ENCODE data around the gene RALGAPA1. TPM values are rescaled to one million over a fixed set of nuclear protein-coding genes. Genes with fewer than 3 reads are reported as not detected.
"Not testable (repeated sequence)": the region's sequence is repeated elsewhere in the genome, so short reads cannot be mapped to it uniquely, and the experiment has no call there.

The RALGAPA1 gene
- total and polyA plus RNA-seq, 2 experiments from 2014 or later: 7.5 to 22.2 TPM

GRCh38 chr14:35619461-35619860, 189.6 kb downstream of the RALGAPA1 start:
- 85 to 100% methylated on average over 1 of the region's 1 CpG for WGBS, 2 experiments (ENCODE audit: low coverage in 1 of 2, low lambda C conversion rate in 2 of 2, missing lambda C conversion rate in 2 of 2)
- H3K9me2 ChIP-seq (ENCODE audit: insufficient read depth); DNase-seq; H3F3A ChIP-seq (ENCODE audit: insufficient read depth); H2AFZ ChIP-seq; H3K4me3 ChIP-seq; H3K36me3 ChIP-seq (ENCODE audit: low read depth); in situ Hi-C loops (cut with MboI); H3K79me2 ChIP-seq (ENCODE audit: insufficient read depth); H3K9ac ChIP-seq; H3K27me3 ChIP-seq (replicated peaks; ENCODE audit: insufficient read depth); H3K27ac ChIP-seq; H3K9me3 ChIP-seq (ENCODE audit: low read depth); H3K4me2 ChIP-seq (ENCODE audit: unreplicated experiment); H4K20me1 ChIP-seq (ENCODE audit: insufficient read depth); H3K4me1 ChIP-seq (ENCODE audit: insufficient read depth): not testable (repeated sequence)

GRCh38 chr14:35617500-35617899, 191.6 kb downstream of the RALGAPA1 start:
- TF ChIP-seq EZH2phosphoT487 (IDR thresholded peaks at IDR 0.05; ENCODE audit: insufficient read depth, low read depth) (no peak), EZH2 (IDR thresholded peaks at IDR 0.05; ENCODE audit: insufficient read depth, poor library complexity, severe bottlenecking) (no peak)
- Histone ChIP-seq H3K79me2 (ENCODE audit: insufficient read depth) (no peaks in the 10 kb centered on the region), H3K9me2 (ENCODE audit: insufficient read depth) (no peaks in the 10 kb centered on the region), H3K4me2 (ENCODE audit: unreplicated experiment) (no peak overlapping the region), H4K20me1 (ENCODE audit: insufficient read depth) (no peaks in the 10 kb centered on the region), H3K27ac (no peak overlapping the region), H3K4me1 (ENCODE audit: insufficient read depth) (no peaks in the 10 kb centered on the region), H3K4me3 (no peak overlapping the region), H3K36me3 (ENCODE audit: low read depth) (no peaks in the 10 kb centered on the region), H3K27me3 (replicated peaks; ENCODE audit: insufficient read depth) (no peaks in the 10 kb centered on the region), H3K9ac (no peak overlapping the region), H3K9me3 (ENCODE audit: low read depth) (no peaks in the 10 kb centered on the region), H2AFZ (no peak overlapping the region), H3F3A (ENCODE audit: insufficient read depth) (no peaks in the 10 kb centered on the region)
- 97 to 98% methylated on average over 3 of the region's 3 CpGs for WGBS, 2 experiments (ENCODE audit: low coverage in 1 of 2, low lambda C conversion rate in 2 of 2, missing lambda C conversion rate in 2 of 2)
- no peak for DNase-seq
- in situ Hi-C loops (cut with MboI): no loop called here

GRCh38 chr14:35607380-35607779, 201.7 kb downstream of the RALGAPA1 start:
- Histone ChIP-seq H3K9ac (no peak overlapping the region), H3K4me2 (ENCODE audit: unreplicated experiment) (no peak overlapping the region), H2AFZ (no peak overlapping the region), H3K4me3 (no peak overlapping the region), H3K27ac (no peak overlapping the region), H3K27me3 (replicated peaks; ENCODE audit: insufficient read depth) (no peaks in the 10 kb centered on the region), H3K79me2 (ENCODE audit: insufficient read depth) (no peaks in the 10 kb centered on the region), H3K9me2 (ENCODE audit: insufficient read depth) (no peaks in the 10 kb centered on the region), H3K36me3 (ENCODE audit: low read depth) (peaks cover 11% of the 10 kb centered on the region), H4K20me1 (ENCODE audit: insufficient read depth) (no peaks in the 10 kb centered on the region), H3K9me3 (ENCODE audit: low read depth) (no peaks in the 10 kb centered on the region), H3F3A (ENCODE audit: insufficient read depth) (no peaks in the 10 kb centered on the region), H3K4me1 (ENCODE audit: insufficient read depth) (no peaks in the 10 kb centered on the region)
- in situ Hi-C loops (cut with MboI): no loop called here
- no peak for DNase-seq
- WGBS, 2 experiments (ENCODE audit: low coverage in 1 of 2, low lambda C conversion rate in 2 of 2, missing lambda C conversion rate in 2 of 2): 58 to 63% methylated on average over 3 of the region's 3 CpGs
- no peak for TF ChIP-seq EZH2phosphoT487 (IDR thresholded peaks at IDR 0.05; ENCODE audit: insufficient read depth, low read depth)
- no peak for TF ChIP-seq EZH2 (IDR thresholded peaks at IDR 0.05; ENCODE audit: insufficient read depth, poor library complexity, severe bottlenecking)

- H3K9ac ChIP-seq: no peak overlapping the region
- H3K36me3 ChIP-seq (ENCODE audit: low read depth): peaks cover 20% of the 10 kb centered on the region
- H3K27ac ChIP-seq: no peak overlapping the region
- DNase-seq: no peak
- no peaks in the 10 kb centered on the region for H3K9me3 ChIP-seq (ENCODE audit: low read depth)
- no peaks in the 10 kb centered on the region for H3K79me2 ChIP-seq (ENCODE audit: insufficient read depth)
- WGBS, 2 experiments (ENCODE audit: low coverage in 1 of 2, low lambda C conversion rate in 2 of 2, missing lambda C conversion rate in 2 of 2): 94 to 100% methylated on average over 1 of the region's 1 CpG
- no peaks in the 10 kb centered on the region for H3K4me1 ChIP-seq (ENCODE audit: insufficient read depth)
- in situ Hi-C loops (cut with MboI): no loop called here
- TF ChIP-seq EZH2phosphoT487 (IDR thresholded peaks at IDR 0.05; ENCODE audit: insufficient read depth, low read depth): no peak
- TF ChIP-seq EZH2 (IDR thresholded peaks at IDR 0.05; ENCODE audit: insufficient read depth, poor library complexity, severe bottlenecking): no peak
- H3F3A ChIP-seq (ENCODE audit: insufficient read depth): no peaks in the 10 kb centered on the region
- no peaks in the 10 kb centered on the region for H3K9me2 ChIP-seq (ENCODE audit: insufficient read depth)
- H3K27me3 ChIP-seq (replicated peaks; ENCODE audit: insufficient read depth): no peaks in the 10 kb centered on the region
- H3K4me2 ChIP-seq (ENCODE audit: unreplicated experiment): no peak overlapping the region
- no peaks in the 10 kb centered on the region for H4K20me1 ChIP-seq (ENCODE audit: insufficient read depth)
- H3K4me3 ChIP-seq: no peak overlapping the region
- H2AFZ ChIP-seq: no peak overlapping the region
Measured at GRCh38 chr14:35600253-35600652, 208.8 kb downstream of the RALGAPA1 start.

- Histone ChIP-seq H3K4me2 (ENCODE audit: unreplicated experiment) (no peak overlapping the region), H3K27ac (no peak overlapping the region), H3K9me3 (ENCODE audit: low read depth) (no peaks in the 10 kb centered on the region), H3K79me2 (ENCODE audit: insufficient read depth) (no peaks in the 10 kb centered on the region), H4K20me1 (ENCODE audit: insufficient read depth) (no peaks in the 10 kb centered on the region), H3F3A (ENCODE audit: insufficient read depth) (no peaks in the 10 kb centered on the region), H3K9me2 (ENCODE audit: insufficient read depth) (no peaks in the 10 kb centered on the region), H2AFZ (no peak overlapping the region), H3K4me3 (no peak overlapping the region), H3K27me3 (replicated peaks; ENCODE audit: insufficient read depth) (no peaks in the 10 kb centered on the region), H3K9ac (no peak overlapping the region), H3K4me1 (ENCODE audit: insufficient read depth) (no peaks in the 10 kb centered on the region), H3K36me3 (ENCODE audit: low read depth) (no peaks in the 10 kb centered on the region)
- TF ChIP-seq EZH2phosphoT487 (IDR thresholded peaks at IDR 0.05; ENCODE audit: insufficient read depth, low read depth) (no peak), EZH2 (IDR thresholded peaks at IDR 0.05; ENCODE audit: insufficient read depth, poor library complexity, severe bottlenecking) (no peak)
- DNase-seq: no peak
- WGBS, 2 experiments (ENCODE audit: low coverage in 1 of 2, low lambda C conversion rate in 2 of 2, missing lambda C conversion rate in 2 of 2): 91 to 94% methylated on average over 2 of the region's 2 CpGs
- in situ Hi-C loops (cut with MboI): no loop called here
Measured at GRCh38 chr14:35594616-35595015, 214.5 kb downstream of the RALGAPA1 start.

GRCh38 chr14:35587373-35587772, 221.7 kb downstream of the RALGAPA1 start:
- in situ Hi-C loops (cut with MboI); H3F3A ChIP-seq (ENCODE audit: insufficient read depth); H3K4me1 ChIP-seq (ENCODE audit: insufficient read depth); H3K36me3 ChIP-seq (ENCODE audit: low read depth); H2AFZ ChIP-seq; H3K9me2 ChIP-seq (ENCODE audit: insufficient read depth); H3K27ac ChIP-seq; H3K9ac ChIP-seq; H3K27me3 ChIP-seq (replicated peaks; ENCODE audit: insufficient read depth); H4K20me1 ChIP-seq (ENCODE audit: insufficient read depth); H3K4me3 ChIP-seq; H3K9me3 ChIP-seq (ENCODE audit: low read depth); H3K79me2 ChIP-seq (ENCODE audit: insufficient read depth); H3K4me2 ChIP-seq (ENCODE audit: unreplicated experiment); DNase-seq: not testable (repeated sequence)
- WGBS, 2 experiments (ENCODE audit: low coverage in 1 of 2, low lambda C conversion rate in 2 of 2, missing lambda C conversion rate in 2 of 2): 92 to 100% methylated on average over 3 of the region's 3 CpGs

Data from GM23248 (cell line).